ENCODE results near the gene OBP2A.

- TF ChIP-seq CTCF (IDR thresholded peaks at IDR 0.05; ENCODE audit: low read length) = no peak
- TF ChIP-seq EZH2 (IDR thresholded peaks at IDR 0.05; ENCODE audit: borderline replicate concordance, low read length) = no peak
Observed at GRCh38 chr9:135563039-135563476, 17.1 kb downstream of the OBP2A start.

Data from OCI-LY1 (cell line).